ENCODE measurements around the gene LHFPL2. TPM values are rescaled to one million over a fixed set of nuclear protein-coding genes. Genes with fewer than 3 reads are reported as not detected.

The LHFPL2 gene
- total and polyA plus RNA-seq, 2 experiments from 2014 or later, result 10.6 to 50.8 TPM

- TF ChIP-seq, protein P1, sequence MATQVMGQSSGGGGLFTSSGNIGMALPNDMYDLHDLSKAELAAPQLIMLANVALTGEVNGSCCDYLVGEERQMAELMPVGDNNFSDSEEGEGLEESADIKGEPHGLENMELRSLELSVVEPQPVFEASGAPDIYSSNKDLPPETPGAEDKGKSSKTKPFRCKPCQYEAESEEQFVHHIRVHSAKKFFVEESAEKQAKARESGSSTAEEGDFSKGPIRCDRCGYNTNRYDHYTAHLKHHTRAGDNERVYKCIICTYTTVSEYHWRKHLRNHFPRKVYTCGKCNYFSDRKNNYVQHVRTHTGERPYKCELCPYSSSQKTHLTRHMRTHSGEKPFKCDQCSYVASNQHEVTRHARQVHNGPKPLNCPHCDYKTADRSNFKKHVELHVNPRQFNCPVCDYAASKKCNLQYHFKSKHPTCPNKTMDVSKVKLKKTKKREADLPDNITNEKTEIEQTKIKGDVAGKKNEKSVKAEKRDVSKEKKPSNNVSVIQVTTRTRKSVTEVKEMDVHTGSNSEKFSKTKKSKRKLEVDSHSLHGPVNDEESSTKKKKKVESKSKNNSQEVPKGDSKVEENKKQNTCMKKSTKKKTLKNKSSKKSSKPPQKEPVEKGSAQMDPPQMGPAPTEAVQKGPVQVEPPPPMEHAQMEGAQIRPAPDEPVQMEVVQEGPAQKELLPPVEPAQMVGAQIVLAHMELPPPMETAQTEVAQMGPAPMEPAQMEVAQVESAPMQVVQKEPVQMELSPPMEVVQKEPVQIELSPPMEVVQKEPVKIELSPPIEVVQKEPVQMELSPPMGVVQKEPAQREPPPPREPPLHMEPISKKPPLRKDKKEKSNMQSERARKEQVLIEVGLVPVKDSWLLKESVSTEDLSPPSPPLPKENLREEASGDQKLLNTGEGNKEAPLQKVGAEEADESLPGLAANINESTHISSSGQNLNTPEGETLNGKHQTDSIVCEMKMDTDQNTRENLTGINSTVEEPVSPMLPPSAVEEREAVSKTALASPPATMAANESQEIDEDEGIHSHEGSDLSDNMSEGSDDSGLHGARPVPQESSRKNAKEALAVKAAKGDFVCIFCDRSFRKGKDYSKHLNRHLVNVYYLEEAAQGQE (IDR thresholded peaks at IDR 0.05; ENCODE audit: unreplicated experiment), result no peak
- TF ChIP-seq ZNF462 (CRISPR knock-in tag; IDR thresholded peaks at IDR 0.05) (no peak), ZNF331 (CRISPR knock-in tag; IDR thresholded peaks at IDR 0.05; ENCODE audit: low read depth) (no peak), CREB1 (CRISPR knock-in tag; IDR thresholded peaks at IDR 0.05; ENCODE audit: low read depth) (no peak)
These were observed 95.7 kb downstream of the LHFPL2 start (continued) for GRCh38 chr5:78552729-78553342.

- Histone ChIP-seq H3K27ac (ENCODE audit: low read depth) (no peak overlapping the region), H3K4me1 (ENCODE audit: insufficient read depth) (peaks cover 3% of the 10 kb centered on the region), H3K79me2 (replicated peaks; ENCODE audit: insufficient read depth) (peaks cover 44% of the 10 kb centered on the region), H3K36me3 (ENCODE audit: insufficient read depth) (no peaks in the 10 kb centered on the region; the same call in 1 of the 2 replicates), H2AFZ (no peak overlapping the region), H4K20me1 (replicated peaks; ENCODE audit: insufficient read depth) (peaks cover 4% of the 10 kb centered on the region; the same call in 1 of the 2 replicates), H3K4me2 (no peak overlapping the region), H3K9me2 (ENCODE audit: insufficient read depth) (0 out of 2 replicates have a peak, but pooled peaks cover 4% of the 10 kb centered on the region), H3K27me3 (ENCODE audit: insufficient read depth) (no peaks in the 10 kb centered on the region), H3K4me3 (no peak overlapping the region), H3F3A (replicated peaks; ENCODE audit: low read depth) (0 out of 2 replicates have a peak, but pooled peaks cover 1% of the 10 kb centered on the region)
- Mint-ChIP-seq H3K9me3 (peaks cover 17% of the 10 kb centered on the region; the same call in 2 of the 3 replicates), H3K4me3 (no peak overlapping the region), H3K36me3 (ENCODE audit: low read depth) (peaks cover 46% of the 10 kb centered on the region), H3K27ac (no peak overlapping the region), H3K4me1 (peaks cover 17% of the 10 kb centered on the region), H3K27me3 (ENCODE audit: insufficient read depth, low read depth, poor library complexity) (peaks cover 3% of the 10 kb centered on the region)
- DNase-seq (ENCODE audit: low spot score) (no peak), ATAC-seq (no peak)
- TF ChIP-seq, protein P1 (IDR thresholded peaks at IDR 0.05; ENCODE audit: unreplicated experiment), result no peak
- TF ChIP-seq POLR2AphosphoS5 (IDR thresholded peaks at IDR 0.05; ENCODE audit: low read depth) (no peak), NANOG (IDR thresholded peaks at IDR 0.05; ENCODE audit: borderline replicate concordance) (no peak), EZH2 (IDR thresholded peaks at IDR 0.05; ENCODE audit: low read depth, unreplicated experiment) (no peak), JUNB (IDR thresholded peaks at IDR 0.05; ENCODE audit: unreplicated experiment) (no peak)
- TF ChIP-seq, protein P2, sequence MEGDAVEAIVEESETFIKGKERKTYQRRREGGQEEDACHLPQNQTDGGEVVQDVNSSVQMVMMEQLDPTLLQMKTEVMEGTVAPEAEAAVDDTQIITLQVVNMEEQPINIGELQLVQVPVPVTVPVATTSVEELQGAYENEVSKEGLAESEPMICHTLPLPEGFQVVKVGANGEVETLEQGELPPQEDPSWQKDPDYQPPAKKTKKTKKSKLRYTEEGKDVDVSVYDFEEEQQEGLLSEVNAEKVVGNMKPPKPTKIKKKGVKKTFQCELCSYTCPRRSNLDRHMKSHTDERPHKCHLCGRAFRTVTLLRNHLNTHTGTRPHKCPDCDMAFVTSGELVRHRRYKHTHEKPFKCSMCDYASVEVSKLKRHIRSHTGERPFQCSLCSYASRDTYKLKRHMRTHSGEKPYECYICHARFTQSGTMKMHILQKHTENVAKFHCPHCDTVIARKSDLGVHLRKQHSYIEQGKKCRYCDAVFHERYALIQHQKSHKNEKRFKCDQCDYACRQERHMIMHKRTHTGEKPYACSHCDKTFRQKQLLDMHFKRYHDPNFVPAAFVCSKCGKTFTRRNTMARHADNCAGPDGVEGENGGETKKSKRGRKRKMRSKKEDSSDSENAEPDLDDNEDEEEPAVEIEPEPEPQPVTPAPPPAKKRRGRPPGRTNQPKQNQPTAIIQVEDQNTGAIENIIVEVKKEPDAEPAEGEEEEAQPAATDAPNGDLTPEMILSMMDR (conservative IDR thresholded peaks at IDR 0.05; ENCODE audit: low read depth in 2 of 2), result no peak
These were observed 97.7 kb downstream of the LHFPL2 start for GRCh38 chr5:78550891-78551290.
